HCT116 (cell line): ENCODE results near the gene FGF22.

Experiments used
- CTCF ChIP-seq, 3 experiments: fragments of 200-600 bp in 1 of 3; sonication (generic) in 1 of 3; IDR thresholded peaks in 2 of 3; conservative IDR thresholded peaks in 1 of 3; 2 replicates each; pipeline ENCODE4 v1.5.1; 2012 to 2017; ENCODE audit warnings: low read depth in 2 of 3, low read length in 2 of 3, antibody characterized with exemption in 1 of 3, borderline replicate concordance in 1 of 3, control low read depth in 1 of 3, mild to moderate bottlenecking in 1 of 3, mixed read lengths in 1 of 3, mixed run types in 1 of 3, moderate library complexity in 1 of 3; ENCODE audit not compliant: insufficient read depth in 1 of 3
- EGR1 ChIP-seq: IDR thresholded peaks from 2 replicates; pipeline ENCODE4 v1.6.1; 2012; ENCODE audit warnings: low read depth
- EZH2 ChIP-seq: fragments of 200-600 bp; sonication (generic); IDR thresholded peaks from 2 replicates; pipeline ENCODE4 v1.6.1; 2017; ENCODE audit warnings: antibody characterized with exemption, mixed run types
- JUND ChIP-seq: IDR thresholded peaks from 2 replicates; pipeline ENCODE4 v1.6.1; 2012
- POLR2A ChIP-seq: IDR thresholded peaks from 2 replicates; pipeline ENCODE4 v1.7.0; 2011; ENCODE audit warnings: borderline replicate concordance; ENCODE audit not compliant: insufficient read depth, insufficient read length; ENCODE audit errors: extremely low read depth
- SP1 ChIP-seq: IDR thresholded peaks from 2 replicates; pipeline ENCODE4 v1.6.1; 2012; ENCODE audit warnings: low read depth
- SRF ChIP-seq: IDR thresholded peaks from 2 replicates; pipeline ENCODE4 v1.6.1; 2012; ENCODE audit warnings: low read depth
- YY1 ChIP-seq: IDR thresholded peaks from 2 replicates; pipeline ENCODE4 v1.6.1; 2011; ENCODE audit warnings: low read length, low read depth, moderate library complexity, mild to moderate bottlenecking; ENCODE audit not compliant: insufficient replicate concordance; ENCODE audit errors: extremely low read depth
- ZNF274 ChIP-seq: fragments of 200-500 bp; sonication (Bioruptor generic); IDR thresholded peaks from 2 replicates; pipeline ENCODE4 v1.6.1; 2014; ENCODE audit warnings: mild to moderate bottlenecking, low read depth, low read length, inconsistent platforms

DNA sequence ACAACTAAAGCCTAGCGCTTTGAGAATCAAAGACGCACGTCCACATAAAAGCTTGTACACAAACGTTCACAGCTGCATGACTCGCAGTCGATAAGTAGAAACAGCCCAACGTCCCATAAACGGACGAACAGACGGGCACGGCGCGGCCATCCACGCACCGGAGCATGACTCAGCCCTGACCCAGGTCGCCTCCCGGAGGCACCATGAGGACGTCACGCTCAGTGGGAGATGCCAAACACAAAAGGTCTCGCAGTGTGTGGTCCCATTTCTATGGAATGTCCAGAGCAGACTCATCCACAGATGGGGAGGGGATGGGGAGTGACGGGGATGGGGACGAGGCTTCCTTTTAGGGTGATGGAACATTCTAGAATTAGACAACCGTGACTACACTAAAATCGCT, 15.7 kb upstream of the FGF22 start:
- TF ChIP-seq YY1 (no peak), SRF (no peak), CTCF (IDR thresholded peaks at IDR 0.05 in 2 of 3, conservative IDR thresholded peaks at IDR 0.05 in 1 of 3; ENCODE audit: borderline replicate concordance in 1 of 3, insufficient read depth in 1 of 3, low read depth in 2 of 3, low read length in 2 of 3) (no peak), EZH2 (no peak), JUND (no peak), EGR1 (no peak), POLR2A (no peak), SP1 (no peak), ZNF274 (no peak)
